GM23338 (cell line): ENCODE data around the gene NME9. TPM values are rescaled to one million over a fixed set of nuclear protein-coding genes. Genes with fewer than 3 reads are reported as not detected.
A peak's percentile ranks its signal among the peaks of the same experiment; 100 is the strongest.

ENCODE experiments used
- ATAC-seq: fragments of 200-7000 bp; cut with Tn5 transposase; 3 replicates; pipeline ENCODE4 v1.9.1; 2020
- DNase-seq: peaks from one replicate; pipeline ENCODE4 v3.0.0-alpha.2; 2015; ENCODE audit warnings: low spot score
- H2AFZ ChIP-seq: fragments of 200-600 bp; sonication (generic); 2 replicates; pipeline ENCODE4 v1.8.0; 2016; ENCODE audit warnings: antibody characterized with exemption, mild to moderate bottlenecking, moderate library complexity
- H3F3A ChIP-seq: fragments of 200-600 bp; sonication (generic); replicated peaks from 2 replicates; pipeline ENCODE4 v1.8.0; 2017; ENCODE audit warnings: antibody characterized with exemption, mixed run types, low read depth
- H3K27ac ChIP-seq: fragments of 200-600 bp; sonication (generic); 2 replicates; pipeline ENCODE4 v1.6.1; 2016; ENCODE audit warnings: low read depth
- H3K27me3 ChIP-seq: fragments of 200-600 bp; sonication (generic); 2 replicates; pipeline ENCODE4 v1.8.0; 2016; ENCODE audit warnings: mild to moderate bottlenecking, mixed run types, moderate library complexity; ENCODE audit not compliant: insufficient read depth
- H3K36me3 ChIP-seq: fragments of 200-600 bp; sonication (generic); 2 replicates; pipeline ENCODE4 v1.8.0; 2016; ENCODE audit warnings: mild to moderate bottlenecking; ENCODE audit not compliant: insufficient read depth
- H3K4me1 ChIP-seq: fragments of 200-600 bp; sonication (generic); 2 replicates; pipeline ENCODE4 v1.8.0; 2016; ENCODE audit warnings: mild to moderate bottlenecking, moderate library complexity; ENCODE audit not compliant: insufficient read depth
- H3K4me2 ChIP-seq: fragments of 200-600 bp; sonication (generic); 2 replicates; pipeline ENCODE4 v1.7.1; 2017; ENCODE audit warnings: mixed run types
- H3K4me3 ChIP-seq: fragments of 200-600 bp; sonication (generic); 2 replicates; pipeline ENCODE4 v1.6.1; 2016; ENCODE audit warnings: mixed run types
- H3K79me2 ChIP-seq: fragments of 200-600 bp; sonication (generic); replicated peaks from 2 replicates; pipeline ENCODE4 v1.8.0; 2017; ENCODE audit warnings: mild to moderate bottlenecking; ENCODE audit not compliant: insufficient read depth
- H3K9me2 ChIP-seq: fragments of 200-600 bp; sonication (generic); 2 replicates; pipeline ENCODE4 v1.8.0; 2017; ENCODE audit not compliant: insufficient read depth
- H4K20me1 ChIP-seq: fragments of 200-600 bp; sonication (generic); replicated peaks from 2 replicates; pipeline ENCODE4 v1.8.0; 2017; ENCODE audit warnings: mild to moderate bottlenecking; ENCODE audit not compliant: insufficient read depth
- H3K27ac Mint-ChIP-seq: 2 replicates; pipeline ENCODE4 v1.8.0; 2020; ENCODE audit warnings: inconsistent platforms, mild to moderate bottlenecking, moderate library complexity, mixed read lengths
- H3K27me3 Mint-ChIP-seq: 3 replicates; pipeline ENCODE4 v1.8.0; 2022; ENCODE audit warnings: low read depth, mild to moderate bottlenecking, moderate library complexity, mixed read lengths, inconsistent platforms; ENCODE audit not compliant: insufficient read depth, poor library complexity
- H3K36me3 Mint-ChIP-seq: 3 replicates; pipeline ENCODE4 v1.8.0; 2021; ENCODE audit warnings: low read depth, mild to moderate bottlenecking, inconsistent platforms, moderate library complexity, mixed read lengths
- H3K4me1 Mint-ChIP-seq: 3 replicates; pipeline ENCODE4 v1.8.0; 2020; ENCODE audit warnings: mild to moderate bottlenecking, inconsistent platforms, mixed read lengths
- H3K4me3 Mint-ChIP-seq: 3 replicates; pipeline ENCODE4 v1.8.0; 2021; ENCODE audit warnings: moderate library complexity, mild to moderate bottlenecking, inconsistent platforms, mixed read lengths
- H3K9me3 Mint-ChIP-seq: 3 replicates; pipeline ENCODE4 v1.8.0; 2020; ENCODE audit warnings: moderate library complexity, mild to moderate bottlenecking, inconsistent platforms, mixed read lengths
- CTCF ChIP-seq, 2 experiments: fragments of 200-600 bp in 1 of 2; sonication (generic) in 1 of 2; conservative IDR thresholded peaks; 2 replicates each; pipeline versions ENCODE4 v1.5.1 to v1.6.1; 2016 to 2017; ENCODE audit warnings: antibody characterized with exemption in 2 of 2, low read depth in 2 of 2, mild to moderate bottlenecking in 2 of 2, moderate library complexity in 1 of 2
- ETS1 ChIP-seq: IDR thresholded peaks from 2 replicates; pipeline ENCODE4 v1.6.1; 2016; ENCODE audit warnings: antibody characterized with exemption
- EZH2phosphoT487 ChIP-seq: fragments of 200-600 bp; sonication (generic); IDR thresholded peaks from one replicate; pipeline ENCODE4 v1.8.1; 2018; ENCODE audit warnings: antibody characterized with exemption; ENCODE audit not compliant: unreplicated experiment
- NANOG ChIP-seq: IDR thresholded peaks from 2 replicates; pipeline ENCODE4 v1.6.1; 2016; ENCODE audit warnings: antibody characterized with exemption, borderline replicate concordance
- POLR2AphosphoS5 ChIP-seq: IDR thresholded peaks from 2 replicates; pipeline ENCODE4 v1.6.1; 2016; ENCODE audit warnings: antibody characterized with exemption, low read depth
- ZNF331 ChIP-seq: fragments of 250-450 bp; sonication (Bioruptor Pico); IDR thresholded peaks from 2 replicates; pipeline ENCODE4 v1.5.0; 2020; ENCODE audit warnings: low read depth, mild to moderate bottlenecking, moderate library complexity
- polyA plus RNA-seq: library from polyadenylated mRNA; unstranded; fragments of >200 nt; fragmentation: Nextera tagmentation; extraction: Ambion mirVana; gene quantifications from 2 replicates; pipeline ENCODE4 v1.2.1, GENCODE V29; 2016
- total RNA-seq: library from RNA; depleted of rRNA; stranded (reverse); fragments of >200 nt; shearing (Covaris generic); gene quantifications from 2 replicates; pipeline ENCODE4 v1.2.3, GENCODE V29; 2014

NME9 gene
- total and polyA plus RNA-seq, 2 experiments from 2014 or later, result 0.14 to 2.0 TPM

- H4K20me1 ChIP-seq, result no peaks in the 10 kb centered on the region
- Mint-ChIP-seq H3K9me3 (no peaks in the 10 kb centered on the region), H3K27ac (no peak overlapping the region), H3K4me3 (no peak overlapping the region), H3K36me3 (no peaks in the 10 kb centered on the region), H3K4me1 (peaks cover 30% of the 10 kb centered on the region), H3K27me3 (peaks cover 12% of the 10 kb centered on the region)
- H3F3A ChIP-seq, result no peaks in the 10 kb centered on the region
- TF ChIP-seq CTCF (conservative IDR thresholded peaks at IDR 0.05; ENCODE audit: low read depth in 2 of 2) (peak; percentile 35 to 39), NANOG (no peak)
- DNase-seq (peak; percentile 35), ATAC-seq (no peak)
- H2AFZ ChIP-seq, result no peak overlapping the region
- peaks cover 16% of the 10 kb centered on the region for H3K4me1 ChIP-seq
- no peak overlapping the region for H3K4me3 ChIP-seq
- no peaks in the 10 kb centered on the region; the same call in 1 of the 2 replicates for H3K27me3 ChIP-seq
- H3K4me2 ChIP-seq, result no peak overlapping the region
- H3K9me2 ChIP-seq, result no peaks in the 10 kb centered on the region
- no peaks in the 10 kb centered on the region for H3K36me3 ChIP-seq
- no peaks in the 10 kb centered on the region for H3K79me2 ChIP-seq
- no peak overlapping the region for H3K27ac ChIP-seq
Observed at GRCh38 chr3:138331143-138331894, 1.7 kb upstream of the NME9 start.

- H4K20me1 ChIP-seq, result no peaks in the 10 kb centered on the region
- H3K4me1 ChIP-seq, result peaks cover 5% of the 10 kb centered on the region
- H3K9me2 ChIP-seq, result no peaks in the 10 kb centered on the region
- H3K36me3 Mint-ChIP-seq, result no peaks in the 10 kb centered on the region
- H3K9me3 Mint-ChIP-seq, result no peaks in the 10 kb centered on the region
- H3K36me3 ChIP-seq, result no peaks in the 10 kb centered on the region
- no peak overlapping the region for H3K27ac Mint-ChIP-seq
- TF ChIP-seq POLR2AphosphoS5 (peak; percentile 37; the same call in 1 of the 2 replicates), ZNF331 (CRISPR knock-in tag) (no peak)
- no peaks in the 10 kb centered on the region for H3F3A ChIP-seq
- no peak for DNase-seq
- peak overlapping the region; percentile 68 for H3K4me3 ChIP-seq
- no peak overlapping the region for H3K27ac ChIP-seq
- H2AFZ ChIP-seq, result 0 out of 2 replicates have a peak overlapping the region, but pooled peaks have one; percentile 60
- H3K79me2 ChIP-seq, result no peaks in the 10 kb centered on the region
- peaks cover 12% of the 10 kb centered on the region for H3K27me3 Mint-ChIP-seq
- peak overlapping the region; percentile 86 for H3K4me3 Mint-ChIP-seq
- no peak for ATAC-seq
- peaks cover 19% of the 10 kb centered on the region for H3K4me1 Mint-ChIP-seq
- H3K27me3 ChIP-seq, result no peaks in the 10 kb centered on the region; the same call in 1 of the 2 replicates
- peak overlapping the region; percentile 92 for H3K4me2 ChIP-seq
Observed at GRCh38 chr3:138329984-138330293, 288 bp upstream of the NME9 start.

- peak overlapping the region; percentile 37; the same call in 2 of the 3 replicates for H3K4me3 Mint-ChIP-seq
- Histone ChIP-seq H3K79me2 (no peaks in the 10 kb centered on the region), H4K20me1 (no peaks in the 10 kb centered on the region), H3F3A (no peaks in the 10 kb centered on the region), H3K4me1 (peaks cover 5% of the 10 kb centered on the region), H3K4me3 (no peak overlapping the region), H3K4me2 (peak overlapping the region; percentile 92), H3K9me2 (no peaks in the 10 kb centered on the region), H3K27me3 (no peaks in the 10 kb centered on the region; the same call in 1 of the 2 replicates), H3K36me3 (no peaks in the 10 kb centered on the region), H2AFZ (no peak overlapping the region), H3K27ac (no peak overlapping the region)
- no peaks in the 10 kb centered on the region for H3K36me3 Mint-ChIP-seq
- no peak overlapping the region for H3K27ac Mint-ChIP-seq
- TF ChIP-seq EZH2phosphoT487 (no peak), ETS1 (no peak), CTCF (conservative IDR thresholded peaks at IDR 0.05; ENCODE audit: low read depth in 2 of 2) (peak; percentile 38 to 57)
- ATAC-seq (no peak), DNase-seq (peak; percentile 51)
- peaks cover 11% of the 10 kb centered on the region for H3K27me3 Mint-ChIP-seq
- H3K9me3 Mint-ChIP-seq, result no peaks in the 10 kb centered on the region
- peaks cover 19% of the 10 kb centered on the region for H3K4me1 Mint-ChIP-seq
Observed at GRCh38 chr3:138328341-138328740, 1.3 kb downstream of the NME9 start.
